ENCODE measurements around the gene TSKU. TPM values are rescaled to one million over a fixed set of nuclear protein-coding genes. Genes with fewer than 3 reads are reported as not detected.

Gene TSKU
- polyA plus RNA-seq, 1 of the 3 experiments (the other 2 are of a cell fraction), result 20.7 TPM

DNA sequence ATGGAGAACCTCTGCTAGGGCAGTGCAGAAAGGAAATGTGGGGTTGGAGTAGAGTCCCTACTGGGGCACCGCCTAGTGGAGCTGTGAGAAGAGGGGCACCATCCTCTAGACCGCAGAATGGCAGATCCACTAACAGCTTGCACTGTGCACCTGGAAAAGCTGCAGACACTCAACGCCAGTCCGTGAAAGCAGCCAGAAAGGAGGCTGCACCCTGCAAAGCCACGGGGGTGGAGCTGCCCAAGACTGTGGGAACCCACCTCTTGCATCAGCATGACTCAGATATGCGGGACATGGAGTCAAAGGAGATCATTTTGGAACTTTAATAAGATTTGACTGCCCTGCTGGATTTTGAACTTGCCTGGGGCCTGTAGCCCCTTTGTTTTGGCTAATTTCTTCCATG lies 8.7 kb downstream of the TSKU start:
- Histone ChIP-seq H3K9me2 (no peaks in the 10 kb centered on the region), H3F3A (replicated peaks; ENCODE audit: insufficient read depth) (no peaks in the 10 kb centered on the region), H3K9me3 (no peaks in the 10 kb centered on the region), H3K4me1 (ENCODE audit: control insufficient read depth in 1 of 2, insufficient read depth in 2 of 2, low read depth in 1 of 2, low read length in 1 of 2) (peaks cover 0 to 48% of the 10 kb centered on the region in 2 experiments; a peak in 2 of 4 replicates), H3K36me3 (replicated peaks in 1 of 2; ENCODE audit: control insufficient read depth in 1 of 2, insufficient read depth in 2 of 2, low read length in 1 of 2) (peaks cover 0 to 14% of the 10 kb centered on the region in 2 experiments), H3K27me3 (ENCODE audit: insufficient read depth) (no peaks in the 10 kb centered on the region), H3K27ac (ENCODE audit: low read depth in 2 of 2, low read length in 1 of 2) (peak overlapping the region in 1 of 2 experiments; percentile 33; a peak in 2 of 4 replicates), H3K4me2 (no peak overlapping the region), H2AFZ (ENCODE audit: low read depth) (no peak overlapping the region), H3K4me3 (ENCODE audit: low read depth in 2 of 2, low read length in 1 of 2) (no peak overlapping the region), H4K20me1 (ENCODE audit: insufficient read depth) (peaks cover 88% of the 10 kb centered on the region), H3K9ac (no peak overlapping the region), H3K79me2 (ENCODE audit: insufficient read depth) (peaks cover 77% of the 10 kb centered on the region)
- CTCF ChIA-PET, result interaction anchor here (1.6 to 1.9 kb wide), 2 partner anchors 14 to 58 kb away, joined by 4 to 5 read pairs; no protein-coding TSS in a partner anchor
- DNase-seq, result no peak
- TF ChIP-seq, protein P1, sequence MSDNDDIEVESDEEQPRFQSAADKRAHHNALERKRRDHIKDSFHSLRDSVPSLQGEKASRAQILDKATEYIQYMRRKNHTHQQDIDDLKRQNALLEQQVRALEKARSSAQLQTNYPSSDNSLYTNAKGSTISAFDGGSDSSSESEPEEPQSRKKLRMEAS (IDR thresholded peaks at IDR 0.05; ENCODE audit: low read depth), result no peak
- TF ChIP-seq CHD2 (IDR thresholded peaks at IDR 0.05; ENCODE audit: low read length, partially characterized antibody), result no peak
- WGBS (ENCODE audit: low lambda C conversion rate), result 54% methylated on average over 3 of the region's 6 CpGs
- POLR2A ChIA-PET, result no interaction called here

DNA sequence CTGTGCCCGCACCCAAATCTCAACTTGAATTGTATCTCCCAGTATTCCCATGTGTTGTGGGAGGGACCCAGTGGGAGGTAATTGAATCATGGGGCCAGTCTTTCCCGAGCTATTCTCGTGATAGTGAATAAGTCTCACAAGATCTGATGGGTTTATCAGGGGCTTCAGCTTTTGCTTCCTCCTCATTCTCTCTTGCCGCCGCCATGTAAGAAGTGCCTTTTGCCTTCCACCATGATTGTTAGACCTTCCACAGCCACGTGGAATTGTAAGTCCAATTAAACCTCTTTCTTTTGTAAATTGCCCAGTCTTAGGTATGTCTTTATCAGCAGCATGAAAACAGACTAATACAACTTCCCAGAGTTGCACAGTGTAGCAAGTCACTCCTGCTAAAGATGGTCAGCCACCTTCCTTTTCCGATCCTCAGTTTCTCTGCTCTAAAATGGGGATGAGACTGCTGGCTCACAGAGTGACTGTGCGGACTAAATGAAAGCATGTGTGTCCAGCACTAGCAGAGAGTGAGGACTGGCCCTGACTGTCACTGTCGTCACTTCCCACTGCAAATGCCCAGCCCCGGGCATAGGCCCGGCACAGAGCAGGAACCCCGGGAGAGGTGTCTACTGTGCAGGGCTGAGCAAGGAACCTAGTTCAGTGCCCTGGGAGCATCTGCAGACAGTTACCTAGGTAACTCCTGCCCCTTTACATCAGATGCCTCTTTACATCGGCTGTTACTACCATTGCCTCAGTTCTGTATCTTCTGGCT lies 9.5 kb downstream of the TSKU start:
- H3K9me2 ChIP-seq, result no peaks in the 10 kb centered on the region
- no peaks in the 10 kb centered on the region for H3F3A ChIP-seq (replicated peaks; ENCODE audit: insufficient read depth)
- H3K4me2 ChIP-seq, result no peak overlapping the region
- peak overlapping the region in 1 of 2 experiments; percentile 33; a peak in 1 of 4 replicates for H3K27ac ChIP-seq (ENCODE audit: low read depth in 2 of 2, low read length in 1 of 2)
- WGBS (ENCODE audit: low lambda C conversion rate), result 83% methylated on average over 12 of the region's 13 CpGs
- H4K20me1 ChIP-seq (ENCODE audit: insufficient read depth), result peaks cover 83% of the 10 kb centered on the region
- ChIA-PET POLR2A (interaction anchor here (1.8 kb wide), 1 partner anchor 10 kb away, joined by 4 read pairs; the partner anchor contains the start of gene TSKU), CTCF (interaction anchor here (1.0 to 2.0 kb wide), 6 partner anchors 8 to 127 kb away, joined by 3 to 10 read pairs (median 6); no protein-coding TSS in a partner anchor)
- H3K79me2 ChIP-seq (ENCODE audit: insufficient read depth), result peaks cover 69% of the 10 kb centered on the region
- no peak overlapping the region for H3K4me3 ChIP-seq (ENCODE audit: low read depth in 2 of 2, low read length in 1 of 2)
- peaks cover 0 to 14% of the 10 kb centered on the region in 2 experiments for H3K36me3 ChIP-seq (replicated peaks in 1 of 2; ENCODE audit: control insufficient read depth in 1 of 2, insufficient read depth in 2 of 2, low read length in 1 of 2)
- H3K27me3 ChIP-seq (ENCODE audit: insufficient read depth), result no peaks in the 10 kb centered on the region
- DNase-seq, result peak; percentile 32
- peaks cover 0 to 40% of the 10 kb centered on the region in 2 experiments; a peak in 2 of 4 replicates for H3K4me1 ChIP-seq (ENCODE audit: control insufficient read depth in 1 of 2, insufficient read depth in 2 of 2, low read depth in 1 of 2, low read length in 1 of 2)
- no peaks in the 10 kb centered on the region for H3K9me3 ChIP-seq
- no peak overlapping the region for H3K9ac ChIP-seq
- TF ChIP-seq NFIC (IDR thresholded peaks at IDR 0.05; ENCODE audit: borderline replicate concordance), result no peak
- H2AFZ ChIP-seq (ENCODE audit: low read depth), result no peak overlapping the region

DNA sequence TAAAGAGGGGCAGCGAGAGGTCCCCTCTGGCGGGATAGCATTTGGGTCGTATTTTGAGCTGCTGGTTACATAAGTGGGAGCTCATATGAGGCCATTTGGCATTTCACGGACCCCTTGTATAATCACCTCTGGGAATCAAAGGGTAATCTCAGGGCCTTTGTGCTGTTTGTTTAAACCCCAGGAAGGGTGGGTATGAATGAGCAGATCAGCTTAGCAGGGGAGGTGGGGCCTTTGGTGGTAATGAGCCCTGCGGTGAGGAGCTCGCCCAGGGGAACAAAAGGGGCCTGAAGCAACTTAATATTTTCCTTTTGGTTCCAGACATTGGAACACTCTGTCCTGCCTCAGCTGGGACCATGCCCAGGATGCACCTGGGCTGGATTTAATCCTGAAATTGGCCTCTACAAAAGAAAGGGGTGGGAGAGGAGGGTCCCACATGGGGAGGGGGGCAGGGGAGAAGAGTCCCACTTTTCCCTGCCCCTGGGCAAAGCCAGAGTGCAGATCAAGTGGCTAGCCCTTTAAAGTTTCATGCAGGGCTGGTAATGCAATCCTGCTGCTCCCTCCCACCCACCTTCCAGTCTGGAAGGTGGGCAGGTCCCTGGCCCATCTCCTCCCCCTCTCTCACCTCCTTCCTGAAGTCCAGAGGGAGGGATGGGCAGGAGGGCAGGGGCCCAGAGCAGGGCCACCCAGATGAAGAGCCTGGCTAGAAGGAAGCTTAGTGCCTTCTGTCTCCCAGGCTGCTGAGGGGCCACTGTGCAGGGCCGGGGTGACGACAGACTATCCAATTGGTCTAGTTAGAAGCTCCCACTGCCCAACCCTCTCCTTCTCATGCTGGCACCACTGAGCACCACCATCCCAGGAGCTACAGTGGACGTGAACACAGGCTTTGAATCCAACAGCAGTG lies 10.5 kb downstream of the TSKU start:
- ChIA-PET CTCF (interaction anchor here (0.8 to 2.0 kb wide), 6 partner anchors 9 to 298 kb away, joined by 3 to 10 read pairs (median 4); no protein-coding TSS in a partner anchor), POLR2A (interaction anchor here (1.8 kb wide), 1 partner anchor 11 kb away, joined by 4 read pairs; the partner anchor contains the start of gene TSKU)
- Histone ChIP-seq H3K9me2 (no peaks in the 10 kb centered on the region), H3K4me2 (no peak overlapping the region), H3K27me3 (ENCODE audit: insufficient read depth) (no peaks in the 10 kb centered on the region), H3K4me3 (ENCODE audit: low read depth in 2 of 2, low read length in 1 of 2) (no peak overlapping the region), H3K36me3 (replicated peaks in 1 of 2; ENCODE audit: control insufficient read depth in 1 of 2, insufficient read depth in 2 of 2, low read length in 1 of 2) (peaks cover 0 to 14% of the 10 kb centered on the region in 2 experiments), H3K27ac (ENCODE audit: low read depth in 2 of 2, low read length in 1 of 2) (no peak overlapping the region), H3K79me2 (ENCODE audit: insufficient read depth) (peaks cover 59% of the 10 kb centered on the region), H3F3A (replicated peaks; ENCODE audit: insufficient read depth) (peaks cover 2% of the 10 kb centered on the region), H3K4me1 (ENCODE audit: control insufficient read depth in 1 of 2, insufficient read depth in 2 of 2, low read depth in 1 of 2, low read length in 1 of 2) (peaks cover 0 to 31% of the 10 kb centered on the region in 2 experiments; a peak in 2 of 4 replicates), H4K20me1 (ENCODE audit: insufficient read depth) (peaks cover 83% of the 10 kb centered on the region), H3K9ac (no peak overlapping the region), H3K9me3 (no peaks in the 10 kb centered on the region), H2AFZ (ENCODE audit: low read depth) (no peak overlapping the region)
- WGBS (ENCODE audit: low lambda C conversion rate), result 88% methylated on average over 7 of the region's 9 CpGs
- DNase-seq, result peak; percentile 27
- TF ChIP-seq POLR2AphosphoS5 (IDR thresholded peaks at IDR 0.05; ENCODE audit: low read depth, low read length) (no peak), RAD21 (IDR thresholded peaks at IDR 0.05; ENCODE audit: low read length) (no peak), TAF1 (IDR thresholded peaks at IDR 0.05; ENCODE audit: borderline replicate concordance, low read depth, low read length) (no peak), MXI1 (IDR thresholded peaks at IDR 0.05; ENCODE audit: low read depth, low read length) (no peak), YY1 (IDR thresholded peaks at IDR 0.05; ENCODE audit: low read depth) (no peak), SMC3 (IDR thresholded peaks at IDR 0.05; ENCODE audit: low read depth, low read length) (no peak), EZH2phosphoT487 (IDR thresholded peaks at IDR 0.05; ENCODE audit: borderline replicate concordance, low read depth) (no peak), NFIC (IDR thresholded peaks at IDR 0.05; ENCODE audit: borderline replicate concordance) (no peak), GABPA (IDR thresholded peaks at IDR 0.05; ENCODE audit: low read depth) (no peak), RXRA (IDR thresholded peaks at IDR 0.05; ENCODE audit: borderline replicate concordance, low read depth) (no peak), TCF12 (IDR thresholded peaks at IDR 0.05) (no peak), CHD2 (IDR thresholded peaks at IDR 0.05; ENCODE audit: low read length, partially characterized antibody) (no peak)

Measured in SK-N-SH (cell line).